SJCRH30 (cell line): ENCODE data around the gene C1orf174. TPM values are rescaled to one million over a fixed set of nuclear protein-coding genes. Genes with fewer than 3 reads are reported as not detected.
A peak's percentile ranks its signal among the peaks of the same experiment; 100 is the strongest.

Experiments used
- DNase-seq, 2 experiments: peaks; one replicate each; pipeline ENCODE4 v3.0.0-alpha.2; 2015 to 2020
- H3K27ac ChIP-seq: fragments of 250-450 bp; sonication (Bioruptor Pico); 2 replicates; pipeline ENCODE4 v1.5.1; 2020; ENCODE audit warnings: mild to moderate bottlenecking, moderate library complexity
- H3K27me3 ChIP-seq: fragments of 250-450 bp; sonication (Bioruptor Pico); 2 replicates; pipeline ENCODE4 v1.5.1; 2020; ENCODE audit warnings: mild to moderate bottlenecking, moderate library complexity
- H3K36me3 ChIP-seq: fragments of 250-450 bp; sonication (Bioruptor Pico); 2 replicates; pipeline ENCODE4 v1.5.1; 2020; ENCODE audit warnings: mild to moderate bottlenecking, moderate library complexity
- H3K4me1 ChIP-seq: fragments of 250-450 bp; sonication (Bioruptor Pico); 2 replicates; pipeline ENCODE4 v1.5.1; 2020; ENCODE audit warnings: mild to moderate bottlenecking, moderate library complexity
- H3K4me3 ChIP-seq: fragments of 250-450 bp; sonication (Bioruptor Pico); 2 replicates; pipeline ENCODE4 v1.5.1; 2020; ENCODE audit warnings: mild to moderate bottlenecking, moderate library complexity
- H3K9me3 ChIP-seq: fragments of 250-450 bp; sonication (Bioruptor Pico); replicated peaks from 2 replicates; pipeline ENCODE4 v1.5.1; 2020; ENCODE audit warnings: mild to moderate bottlenecking, moderate library complexity
- total RNA-seq: library from RNA; depleted of rRNA; stranded (reverse); fragments of >200 nt; shearing (Covaris generic); gene quantifications from 2 replicates; pipeline ENCODE4 v1.2.3, GENCODE V29; 2014

Gene C1orf174
- total RNA-seq, 1 experiment from 2014 or later, result 59.2 TPM

GRCh38 chr1:3864884-3865283, 35.2 kb downstream of the C1orf174 start:
- DNase-seq, result no peak
- Histone ChIP-seq H3K4me1 (peaks cover 5% of the 10 kb centered on the region), H3K27me3 (no peaks in the 10 kb centered on the region), H3K27ac (no peak overlapping the region), H3K4me3 (no peak overlapping the region), H3K9me3 (no peaks in the 10 kb centered on the region), H3K36me3 (no peaks in the 10 kb centered on the region; the same call in 1 of the 2 replicates)

- Histone ChIP-seq H3K4me3 (peak overlapping the region; percentile 19; the same call in 1 of the 2 replicates), H3K4me1 (peaks cover 5% of the 10 kb centered on the region), H3K9me3 (no peaks in the 10 kb centered on the region), H3K27me3 (no peaks in the 10 kb centered on the region), H3K36me3 (no peaks in the 10 kb centered on the region), H3K27ac (peak overlapping the region; percentile 64)
- DNase-seq, result peak; percentile 58 to 70
These were observed 36.7 kb downstream of the C1orf174 start for GRCh38 chr1:3863231-3863935.

- DNase-seq, result peak in 1 of 2 experiments; percentile 13
- Histone ChIP-seq H3K27ac (no peak overlapping the region), H3K36me3 (no peaks in the 10 kb centered on the region), H3K4me1 (peaks cover under 1% of the 10 kb centered on the region), H3K27me3 (no peaks in the 10 kb centered on the region), H3K4me3 (no peak overlapping the region), H3K9me3 (no peaks in the 10 kb centered on the region)
These were observed 41.7 kb downstream of the C1orf174 start for GRCh38 chr1:3858231-3858981.

- H3K36me3 ChIP-seq, result no peaks in the 10 kb centered on the region
- no peaks in the 10 kb centered on the region for H3K4me1 ChIP-seq
- H3K4me3 ChIP-seq, result peak overlapping the region; percentile 93
- no peak for DNase-seq
- no peaks in the 10 kb centered on the region for H3K27me3 ChIP-seq
- H3K9me3 ChIP-seq, result no peaks in the 10 kb centered on the region
- H3K27ac ChIP-seq, result peak overlapping the region; percentile 81
These were observed 42.3 kb downstream of the C1orf174 start for GRCh38 chr1:3857791-3858129.

GRCh38 chr1:3856923-3857790, 42.9 kb downstream of the C1orf174 start, which contains the start of the genes CEP104 and DFFB:
CEP104 (minus strand) TSS chr1:3857211; CDS start chr1:3852407, 4,804 bp downstream.
DFFB (plus strand) TSS chr1:3857476; CDS start chr1:3857604, 128 bp downstream.
- no peaks in the 10 kb centered on the region for H3K4me1 ChIP-seq
- peak within 1 kb of the TSS; percentile 81 for H3K27ac ChIP-seq
- H3K36me3 ChIP-seq, result no peaks in the 10 kb centered on the region
- DNase-seq, result peak; percentile 95 to 96
- H3K4me3 ChIP-seq, result peak within 1 kb of the TSS; percentile 93
- no peaks in the 10 kb centered on the region for H3K9me3 ChIP-seq
- H3K27me3 ChIP-seq, result no peaks in the 10 kb centered on the region

GRCh38 chr1:3852711-3853485, 47.2 kb downstream of the C1orf174 start:
- Histone ChIP-seq H3K9me3 (no peaks in the 10 kb centered on the region), H3K27me3 (no peaks in the 10 kb centered on the region), H3K27ac (no peak overlapping the region), H3K4me3 (no peak overlapping the region), H3K4me1 (no peaks in the 10 kb centered on the region), H3K36me3 (peaks cover 12% of the 10 kb centered on the region)
- no peak for DNase-seq

GRCh38 chr1:3852091-3852490, 48.0 kb downstream of the C1orf174 start:
- H3K36me3 ChIP-seq, result peaks cover 14% of the 10 kb centered on the region
- no peak overlapping the region for H3K27ac ChIP-seq
- no peaks in the 10 kb centered on the region for H3K4me1 ChIP-seq
- no peak for DNase-seq
- no peaks in the 10 kb centered on the region for H3K9me3 ChIP-seq
- H3K4me3 ChIP-seq, result no peak overlapping the region
- H3K27me3 ChIP-seq, result no peaks in the 10 kb centered on the region

GRCh38 chr1:3851292-3851691, 48.8 kb downstream of the C1orf174 start:
- H3K27me3 ChIP-seq, result no peaks in the 10 kb centered on the region
- H3K4me3 ChIP-seq, result no peak overlapping the region
- no peaks in the 10 kb centered on the region for H3K4me1 ChIP-seq
- DNase-seq, result no peak
- H3K36me3 ChIP-seq, result peaks cover 14% of the 10 kb centered on the region
- H3K27ac ChIP-seq, result no peak overlapping the region
- no peaks in the 10 kb centered on the region for H3K9me3 ChIP-seq

- Histone ChIP-seq H3K4me3 (no peak overlapping the region), H3K36me3 (peaks cover 14% of the 10 kb centered on the region), H3K27ac (no peak overlapping the region), H3K27me3 (no peaks in the 10 kb centered on the region), H3K9me3 (no peaks in the 10 kb centered on the region), H3K4me1 (no peaks in the 10 kb centered on the region)
- no peak for DNase-seq
These were observed 49.2 kb downstream of the C1orf174 start for GRCh38 chr1:3850857-3851256.

GRCh38 chr1:3847081-3847480, 53.0 kb downstream of the C1orf174 start:
- no peaks in the 10 kb centered on the region for H3K4me1 ChIP-seq
- peaks cover 31% of the 10 kb centered on the region for H3K36me3 ChIP-seq
- no peaks in the 10 kb centered on the region for H3K27me3 ChIP-seq
- no peaks in the 10 kb centered on the region for H3K9me3 ChIP-seq
- H3K4me3 ChIP-seq, result no peak overlapping the region
- DNase-seq, result no peak
- no peak overlapping the region for H3K27ac ChIP-seq

GRCh38 chr1:3846541-3846940, 53.5 kb downstream of the C1orf174 start:
- Histone ChIP-seq H3K27ac (no peak overlapping the region), H3K36me3 (peaks cover 28% of the 10 kb centered on the region), H3K27me3 (no peaks in the 10 kb centered on the region), H3K4me3 (no peak overlapping the region), H3K9me3 (no peaks in the 10 kb centered on the region), H3K4me1 (no peaks in the 10 kb centered on the region)
- DNase-seq, result no peak

- Histone ChIP-seq H3K27me3 (no peaks in the 10 kb centered on the region), H3K27ac (no peak overlapping the region), H3K4me3 (no peak overlapping the region), H3K36me3 (peaks cover 31% of the 10 kb centered on the region), H3K9me3 (no peaks in the 10 kb centered on the region), H3K4me1 (no peaks in the 10 kb centered on the region)
- DNase-seq, result no peak
These were observed 57.2 kb downstream of the C1orf174 start for GRCh38 chr1:3842912-3843311.

GRCh38 chr1:3841491-3841890, 58.6 kb downstream of the C1orf174 start:
- Histone ChIP-seq H3K9me3 (peaks cover 9% of the 10 kb centered on the region; the same call in 1 of the 2 replicates), H3K27me3 (no peaks in the 10 kb centered on the region), H3K36me3 (peaks cover 42% of the 10 kb centered on the region), H3K4me3 (no peak overlapping the region), H3K4me1 (no peaks in the 10 kb centered on the region), H3K27ac (no peak overlapping the region)
- no peak for DNase-seq
